HepG2 (cell line): ENCODE data around the gene TMEM209. TPM values are rescaled to one million over a fixed set of nuclear protein-coding genes. Genes with fewer than 3 reads are reported as not detected.

Experiments
- ATAC-seq: fragments of 200-7000 bp; cut with Tn5 transposase; 3 replicates; pipeline ENCODE4 v1.9.1; 2020; ENCODE audit warnings: mild to moderate bottlenecking, moderate library complexity
- BruUV-seq: library from RNA; stranded (reverse); fragments of 400-500 nt; replicated peaks from 2 replicates; lab custom pipeline; 2021; lab: Mats Ljungman, UMichigan
- CTCF ChIA-PET: fragments of 300-600 bp; formaldehyde crosslinking; extraction: SDS; loops from one replicate; lab custom pipeline; 2021; ENCODE audit warnings: low total read pairs, inconsistent platforms, low intra/inter-chr PET ratio; lab: Yijun Ruan, JAX
- POLR2A ChIA-PET: fragments of 350-600 bp; sonication (Branson Sonifier 250); formaldehyde crosslinking; loops from one replicate; lab custom pipeline; 2020; ENCODE audit warnings: antibody characterized with exemption, inconsistent platforms; lab: Yijun Ruan, JAX
- DNase-seq: peaks from one replicate; pipeline ENCODE4 v3.0.0-alpha.2; 2015; ENCODE audit warnings: low spot score
- FAIRE-seq: peaks from 3 replicates; lab custom pipeline; 2011; peaks lifted over from hg19 to GRCh38; lab: Jason Lieb, UNC
- H2AFZ ChIP-seq: one replicate; pipeline ENCODE4 v1.6.1; 2011; ENCODE audit warnings: low read length, inconsistent platforms
- H3K27ac ChIP-seq: fragments of 300-600 bp; 3 replicates; pipeline ENCODE4 v1.8.0; 2011; ENCODE audit warnings: mixed run types, mild to moderate bottlenecking, mixed read lengths, low read length, inconsistent platforms; ENCODE audit not compliant: insufficient read depth; ENCODE audit errors: extremely low read length
- H3K27me3 ChIP-seq, 2 experiments: fragments of 200-600 bp in 1 of 2; 2 replicates in 1 of 2; 3 replicates in 1 of 2; pipeline versions ENCODE4 v1.6.0 to v1.8.0; 2011; ENCODE audit warnings: low read length in 2 of 2, mild to moderate bottlenecking in 2 of 2, moderate library complexity in 2 of 2, inconsistent platforms in 1 of 2; ENCODE audit not compliant: insufficient read depth in 2 of 2, control insufficient read depth in 1 of 2
- H3K36me3 ChIP-seq, 2 experiments: fragments of 200-600 bp in 1 of 2; replicated peaks in 1 of 2; 2 replicates in 1 of 2; 3 replicates in 1 of 2; pipeline versions ENCODE4 v1.5.1 to v1.8.0; 2011; ENCODE audit warnings: low read length in 2 of 2, inconsistent platforms in 1 of 2; ENCODE audit not compliant: insufficient read depth in 2 of 2, control insufficient read depth in 1 of 2
- H3K4me1 ChIP-seq: 2 replicates; pipeline ENCODE4 v1.5.1; 2012; ENCODE audit warnings: low read length, inconsistent platforms; ENCODE audit not compliant: insufficient read depth
- H3K4me2 ChIP-seq: 2 replicates; pipeline ENCODE4 v1.6.0; 2011; ENCODE audit warnings: low read depth, low read length, inconsistent platforms
- H3K4me3 ChIP-seq, 3 experiments: fragments of 200-600 bp in 1 of 3; sonication (generic), shearing (Covaris generic) in 1 of 3; replicated peaks in 1 of 3; 2 replicates each; pipeline ENCODE4 v1.5.1; 2011 to 2016; ENCODE audit warnings: low read length in 3 of 3, inconsistent platforms in 2 of 3, low read depth in 2 of 3, mild to moderate bottlenecking in 2 of 3, control low read depth in 1 of 3, mixed read lengths in 1 of 3; ENCODE audit not compliant: insufficient read depth in 1 of 3
- H3K79me2 ChIP-seq: one replicate; pipeline ENCODE4 v1.6.1; 2011; ENCODE audit warnings: low read length, inconsistent platforms; ENCODE audit not compliant: insufficient read depth
- H3K9ac ChIP-seq: 2 replicates; pipeline ENCODE4 v1.6.0; 2011; ENCODE audit warnings: mild to moderate bottlenecking, low read depth, low read length, inconsistent platforms; ENCODE audit not compliant: insufficient read depth
- H3K9me3 ChIP-seq: 2 replicates; pipeline ENCODE4 v1.5.1; 2012; ENCODE audit warnings: mild to moderate bottlenecking, low read length
- H4K20me1 ChIP-seq: 2 replicates; pipeline ENCODE4 v1.6.0; 2011; ENCODE audit warnings: inconsistent platforms, mild to moderate bottlenecking, low read length, moderate library complexity; ENCODE audit not compliant: insufficient read depth
- ATF1 ChIP-seq: IDR thresholded peaks from 2 replicates; pipeline ENCODE4 v1.6.1; 2016; ENCODE audit warnings: mild to moderate bottlenecking, control low read depth
- FOXA1 ChIP-seq, 2 experiments: fragments of 450-650 bp in 1 of 2; sonication (generic) in 1 of 2; formaldehyde crosslinking in 1 of 2; IDR thresholded peaks; 2 replicates each; pipeline versions ENCODE4 v1.4.0 to v1.6.1; 2016 to 2020; ENCODE audit warnings: missing genetic modification reagents in 1 of 2
- HMG20A ChIP-seq: IDR thresholded peaks from 2 replicates; pipeline ENCODE4 v1.6.1; 2016; ENCODE audit warnings: borderline replicate concordance
- HNRNPUL1 ChIP-seq: fragments of 200-400 bp; formaldehyde crosslinking; IDR thresholded peaks from 2 replicates; pipeline ENCODE4 v1.6.1; 2017; ENCODE audit warnings: low read depth, mild to moderate bottlenecking, low read length, moderate library complexity
- HOXA7 ChIP-seq: sonication (generic); formaldehyde crosslinking; IDR thresholded peaks from 2 replicates; pipeline ENCODE4 v1.8.1; 2022; ENCODE audit warnings: mild to moderate bottlenecking, missing genetic modification reagents, moderate library complexity
- HOXD1 ChIP-seq: sonication (generic); formaldehyde crosslinking; IDR thresholded peaks from 2 replicates; pipeline ENCODE4 v1.5.0; 2020; ENCODE audit warnings: missing genetic modification reagents
- MTA1 ChIP-seq: sonication (generic); formaldehyde crosslinking; IDR thresholded peaks from 2 replicates; pipeline ENCODE4 v1.4.0; 2020; ENCODE audit warnings: missing genetic modification reagents, mild to moderate bottlenecking, borderline replicate concordance
- MYNN ChIP-seq: sonication (generic); formaldehyde crosslinking; IDR thresholded peaks from 2 replicates; pipeline ENCODE4 v1.4.0; 2020; ENCODE audit warnings: mild to moderate bottlenecking, low read depth, missing genetic modification reagents
- TBX3 ChIP-seq: fragments of 450-650 bp; IDR thresholded peaks from 2 replicates; pipeline ENCODE4 v1.6.1; 2017; ENCODE audit warnings: antibody characterized with exemption, mild to moderate bottlenecking, inconsistent platforms, borderline replicate concordance
- TEAD3 ChIP-seq: optimal IDR thresholded peaks from 2 replicates; pipeline ENCODE3; 2016; ENCODE audit warnings: borderline replicate concordance
- ZNF280B ChIP-seq: sonication (generic); formaldehyde crosslinking; IDR thresholded peaks from 2 replicates; pipeline ENCODE4 v1.5.0; 2020; ENCODE audit warnings: missing genetic modification reagents, mild to moderate bottlenecking, borderline replicate concordance
- ZNF296 ChIP-seq: sonication (generic); formaldehyde crosslinking; conservative IDR thresholded peaks from 2 replicates; pipeline ENCODE4 v1.5.0; 2020; ENCODE audit warnings: mild to moderate bottlenecking, missing genetic modification reagents
- ZNF543 ChIP-seq: sonication (generic); formaldehyde crosslinking; IDR thresholded peaks from 2 replicates; pipeline ENCODE4 v1.4.0; 2020; ENCODE audit warnings: mild to moderate bottlenecking, missing genetic modification reagents
- ZSCAN29 ChIP-seq: sonication (generic); formaldehyde crosslinking; conservative IDR thresholded peaks from 2 replicates; pipeline ENCODE4 v1.4.0; 2020; ENCODE audit warnings: mild to moderate bottlenecking, missing genetic modification reagents
- WGBS: methylation state at CpG from one replicate; pipeline ENCODE4 v1.1.6; 2017; ENCODE audit warnings: low lambda C conversion rate; 5-methylcytosine and 5-hydroxymethylcytosine counted together
- in situ Hi-C: cut with HindIII; loops from 2 replicates; pipeline ENCODE4 v1.10.0; 2017; ENCODE audit warnings: low pct_unique_long_range_greater_than_20kb; ENCODE audit not compliant: extremely low pct_ligation_motif_present
- intact Hi-C: fragments of 100-400 bp; cut with micrococcal nuclease; formaldehyde crosslinking; loops from one replicate; pipeline ENCODE4 v1.10.0; 2022; ENCODE audit not compliant: unreplicated experiment
- polyA plus RNA-seq, 8 experiments: library from polyadenylated mRNA; depleted of rRNA in 3 of 8; stranded (reverse) in 7 of 8; unstranded in 1 of 8; fragments of >200 nt; fragmentation: Illumina TruSeq in 4 of 8; extraction: Trizol in 4 of 8; gene quantifications; 2 replicates each; pipeline versions ENCODE4 v1.2.1 to v1.2.3, GENCODE V29; 2011 to 2016; ENCODE audit warnings: low read depth in 4 of 8, missing spikeins in 1 of 8, mixed read lengths in 1 of 8; ENCODE audit not compliant: insufficient read depth in 1 of 8
- total RNA-seq, 5 experiments: library from RNA; depleted of rRNA; stranded (reverse); fragments of >200 nt; fragmentation: Illumina TruSeq; extraction: Trizol; gene quantifications; 2 replicates each; pipeline ENCODE4 v1.2.3, GENCODE V29; 2016; ENCODE audit warnings: low read depth in 1 of 5
- TF ChIP-seq, protein P1 (sequence below): sonication (generic); formaldehyde crosslinking; IDR thresholded peaks from 2 replicates; pipeline ENCODE4 v1.5.0; 2020; ENCODE audit warnings: missing genetic modification reagents

TMEM209 gene
- total and polyA plus RNA-seq, 2 of the 13 experiments (the other 11 are each of a cell fraction or from before 2014, with no cell fraction given), result 14.5 to 15.6 TPM

DNA sequence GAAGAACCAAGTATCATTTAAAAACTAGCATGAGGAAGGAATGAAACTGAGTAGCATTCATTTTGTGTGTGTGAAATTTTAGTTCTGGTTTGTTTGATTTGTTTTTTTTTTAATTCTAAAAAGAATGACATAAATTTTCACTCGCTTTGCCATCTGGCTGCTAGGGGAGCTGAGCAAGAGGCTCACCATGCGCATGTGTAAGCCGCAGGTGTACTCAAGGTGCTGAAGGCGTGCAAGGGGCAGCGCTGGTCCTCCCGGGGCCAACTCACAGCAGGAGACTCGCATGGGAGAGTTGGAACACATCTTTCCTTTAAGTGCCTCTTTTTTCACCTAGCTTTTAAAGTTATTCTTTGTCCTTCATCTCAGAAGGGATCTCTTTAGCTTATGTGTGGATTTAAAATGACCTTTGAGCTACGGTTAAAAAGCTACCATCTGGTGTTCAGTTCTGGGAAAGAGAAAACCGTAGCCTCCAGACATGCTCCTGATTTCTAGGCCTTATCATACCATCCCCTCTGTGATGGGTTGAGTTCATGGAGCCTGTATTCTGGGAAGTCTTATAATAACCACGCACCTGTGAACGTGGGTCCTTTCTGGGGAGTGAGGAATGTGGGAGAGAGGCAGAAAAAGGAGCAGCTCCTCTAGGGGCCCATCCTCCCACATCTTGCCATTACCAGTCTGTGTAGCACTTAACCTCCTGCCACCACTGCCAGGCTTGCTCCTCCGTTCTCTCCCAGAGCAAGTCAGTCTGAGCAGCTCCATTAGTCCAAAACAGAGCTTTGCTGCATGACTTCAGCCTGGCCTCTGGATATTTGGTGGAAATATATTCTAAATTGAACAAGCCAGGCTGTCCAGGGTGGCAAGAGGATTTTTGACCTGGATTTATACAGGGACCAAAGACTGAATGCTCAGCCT is 73.0 kb downstream of the TMEM209 start:
- no peak overlapping the region for H2AFZ ChIP-seq
- POLR2A ChIA-PET, result no interaction called here
- H3K36me3 ChIP-seq, result peaks cover 6 to 46% of the 10 kb centered on the region in 2 experiments; a peak in 4 of 5 replicates

More for the DNA sequence above, 73.0 kb downstream of the TMEM209 start:
- H3K4me2 ChIP-seq, result no peak overlapping the region
- 96% methylated on average over 12 of the region's 12 CpGs for WGBS
- TF ChIP-seq MTA1 (CRISPR knock-in tag) (no peak), HNRNPUL1 (no peak), HOXD1 (CRISPR knock-in tag) (no peak), ZSCAN29 (CRISPR knock-in tag) (no peak), ZNF296 (no peak), ZNF280B (CRISPR knock-in tag) (no peak), ATF1 (CRISPR knock-in tag) (no peak), HOXA7 (no peak), MYNN (CRISPR knock-in tag) (no peak), HMG20A (CRISPR knock-in tag) (no peak), ZNF543 (CRISPR knock-in tag) (no peak), TEAD3 (CRISPR knock-in tag) (no peak), FOXA1 (IDR thresholded peaks at IDR 0.05) (no peak), FOXA1 (CRISPR knock-in tag; IDR thresholded peaks at IDR 0.05) (no peak), TBX3 (no peak)
- TF ChIP-seq, protein P1, sequence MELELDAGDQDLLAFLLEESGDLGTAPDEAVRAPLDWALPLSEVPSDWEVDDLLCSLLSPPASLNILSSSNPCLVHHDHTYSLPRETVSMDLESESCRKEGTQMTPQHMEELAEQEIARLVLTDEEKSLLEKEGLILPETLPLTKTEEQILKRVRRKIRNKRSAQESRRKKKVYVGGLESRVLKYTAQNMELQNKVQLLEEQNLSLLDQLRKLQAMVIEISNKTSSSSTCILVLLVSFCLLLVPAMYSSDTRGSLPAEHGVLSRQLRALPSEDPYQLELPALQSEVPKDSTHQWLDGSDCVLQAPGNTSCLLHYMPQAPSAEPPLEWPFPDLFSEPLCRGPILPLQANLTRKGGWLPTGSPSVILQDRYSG (CRISPR knock-in tag), result no peak
- in situ Hi-C loops, result no loop called here
- no peaks in the 10 kb centered on the region for H3K9me3 ChIP-seq
- ATAC-seq (no peak), DNase-seq (no peak), FAIRE-seq (no peak)
- H3K9ac ChIP-seq, result no peak overlapping the region
- no peak overlapping the region for H3K27ac ChIP-seq
- CTCF ChIA-PET, result no interaction called here
- H3K79me2 ChIP-seq, result no peaks in the 10 kb centered on the region
- no TSS peak for BruUV-seq
- intact Hi-C loops, result no loop called here
- H3K4me3 ChIP-seq, result no peak overlapping the region
- H4K20me1 ChIP-seq, result no peaks in the 10 kb centered on the region
- H3K27me3 ChIP-seq, result no peaks in the 10 kb centered on the region
- H3K4me1 ChIP-seq, result no peaks in the 10 kb centered on the region
